NCI-H2029 (cell line): ENCODE results near the gene CARMIL3.
"Not testable (repeated sequence)": the region's sequence is repeated elsewhere in the genome, so short reads cannot be mapped to it uniquely, and the experiment has no call there.

Experiments
- DNase-seq: peaks from one replicate; lab custom pipeline; 2025; lab: John Stamatoyannopoulos, UW

Gene CARMIL3, protein sequence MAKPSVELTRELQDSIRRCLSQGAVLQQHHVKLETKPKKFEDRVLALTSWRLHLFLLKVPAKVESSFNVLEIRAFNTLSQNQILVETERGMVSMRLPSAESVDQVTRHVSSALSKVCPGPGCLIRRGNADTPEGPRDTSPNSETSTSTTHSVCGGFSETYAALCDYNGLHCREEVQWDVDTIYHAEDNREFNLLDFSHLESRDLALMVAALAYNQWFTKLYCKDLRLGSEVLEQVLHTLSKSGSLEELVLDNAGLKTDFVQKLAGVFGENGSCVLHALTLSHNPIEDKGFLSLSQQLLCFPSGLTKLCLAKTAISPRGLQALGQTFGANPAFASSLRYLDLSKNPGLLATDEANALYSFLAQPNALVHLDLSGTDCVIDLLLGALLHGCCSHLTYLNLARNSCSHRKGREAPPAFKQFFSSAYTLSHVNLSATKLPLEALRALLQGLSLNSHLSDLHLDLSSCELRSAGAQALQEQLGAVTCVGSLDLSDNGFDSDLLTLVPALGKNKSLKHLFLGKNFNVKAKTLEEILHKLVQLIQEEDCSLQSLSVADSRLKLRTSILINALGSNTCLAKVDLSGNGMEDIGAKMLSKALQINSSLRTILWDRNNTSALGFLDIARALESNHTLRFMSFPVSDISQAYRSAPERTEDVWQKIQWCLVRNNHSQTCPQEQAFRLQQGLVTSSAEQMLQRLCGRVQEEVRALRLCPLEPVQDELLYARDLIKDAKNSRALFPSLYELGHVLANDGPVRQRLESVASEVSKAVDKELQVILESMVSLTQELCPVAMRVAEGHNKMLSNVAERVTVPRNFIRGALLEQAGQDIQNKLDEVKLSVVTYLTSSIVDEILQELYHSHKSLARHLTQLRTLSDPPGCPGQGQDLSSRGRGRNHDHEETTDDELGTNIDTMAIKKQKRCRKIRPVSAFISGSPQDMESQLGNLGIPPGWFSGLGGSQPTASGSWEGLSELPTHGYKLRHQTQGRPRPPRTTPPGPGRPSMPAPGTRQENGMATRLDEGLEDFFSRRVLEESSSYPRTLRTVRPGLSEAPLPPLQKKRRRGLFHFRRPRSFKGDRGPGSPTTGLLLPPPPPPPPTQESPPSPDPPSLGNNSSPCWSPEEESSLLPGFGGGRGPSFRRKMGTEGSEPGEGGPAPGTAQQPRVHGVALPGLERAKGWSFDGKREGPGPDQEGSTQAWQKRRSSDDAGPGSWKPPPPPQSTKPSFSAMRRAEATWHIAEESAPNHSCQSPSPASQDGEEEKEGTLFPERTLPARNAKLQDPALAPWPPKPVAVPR (N-terminal part only)

DNA sequence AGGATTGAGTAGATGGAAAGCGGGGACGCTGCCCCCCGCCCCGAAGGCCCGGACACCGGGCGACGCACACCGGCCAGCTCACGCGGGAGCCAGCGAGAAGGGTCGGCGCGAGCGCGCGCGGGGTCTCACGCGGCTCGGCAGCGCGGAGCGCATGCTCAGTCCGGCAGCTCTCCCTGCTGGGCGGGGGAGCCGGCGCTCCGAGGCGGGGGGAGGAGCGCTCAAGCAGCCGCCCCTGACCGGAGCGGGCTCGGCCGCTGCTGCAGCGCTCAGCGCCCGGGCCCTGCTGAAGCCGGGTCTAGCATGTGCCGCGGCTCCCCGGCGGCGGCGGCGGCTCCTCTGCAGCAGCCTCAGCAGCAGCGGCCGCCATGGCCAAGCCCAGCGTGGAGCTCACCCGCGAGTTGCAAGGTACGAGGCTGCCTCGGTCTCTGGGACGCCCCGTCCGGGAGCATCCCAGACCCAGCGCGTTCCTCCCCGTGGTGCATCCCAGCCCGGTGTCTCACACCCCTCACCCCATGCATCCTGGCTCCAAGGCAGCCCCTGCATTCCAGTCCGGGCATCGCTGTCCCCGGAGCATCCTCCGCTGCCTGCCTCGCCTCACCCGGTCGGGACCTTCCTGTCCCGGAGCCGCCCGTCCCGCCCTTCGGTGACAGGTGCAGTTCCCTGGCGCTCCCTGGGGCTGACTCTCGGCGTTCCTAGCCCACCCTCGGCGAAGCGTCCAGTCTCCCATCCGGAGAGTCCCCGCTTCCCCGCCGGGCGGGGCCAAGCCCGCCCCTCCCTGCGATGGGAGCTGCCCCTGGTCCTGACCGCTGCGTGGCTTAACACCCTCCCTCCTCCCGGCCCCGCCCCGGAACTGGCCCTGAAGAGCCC lies at the start of gene CARMIL3:
TSS of gene CARMIL3 (plus strand) at position 221 of the 867 bp plus-strand sequence. CDS start at position 366, 145 bp downstream.
- peak; percentile 34 for DNase-seq

DNA sequence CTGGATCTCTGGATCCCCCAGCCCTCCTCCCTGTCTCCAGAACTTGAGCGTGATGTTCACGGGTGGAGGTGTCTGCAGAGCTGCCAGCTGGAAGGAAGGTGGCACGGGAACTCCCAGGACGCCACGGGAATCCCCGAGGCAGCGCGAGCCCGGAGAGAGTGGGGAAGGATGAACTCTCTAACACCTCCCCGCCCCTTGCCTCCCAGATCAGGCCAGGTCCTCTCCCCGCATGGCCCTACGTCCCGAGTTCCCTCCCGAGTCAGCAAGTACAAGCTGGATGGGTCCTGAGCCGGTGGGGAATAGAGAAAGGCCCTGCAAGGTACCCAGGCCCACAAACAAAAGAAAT lies 45.4 kb upstream of the CARMIL3 start:
- DNase-seq, result not testable (repeated sequence)

DNA sequence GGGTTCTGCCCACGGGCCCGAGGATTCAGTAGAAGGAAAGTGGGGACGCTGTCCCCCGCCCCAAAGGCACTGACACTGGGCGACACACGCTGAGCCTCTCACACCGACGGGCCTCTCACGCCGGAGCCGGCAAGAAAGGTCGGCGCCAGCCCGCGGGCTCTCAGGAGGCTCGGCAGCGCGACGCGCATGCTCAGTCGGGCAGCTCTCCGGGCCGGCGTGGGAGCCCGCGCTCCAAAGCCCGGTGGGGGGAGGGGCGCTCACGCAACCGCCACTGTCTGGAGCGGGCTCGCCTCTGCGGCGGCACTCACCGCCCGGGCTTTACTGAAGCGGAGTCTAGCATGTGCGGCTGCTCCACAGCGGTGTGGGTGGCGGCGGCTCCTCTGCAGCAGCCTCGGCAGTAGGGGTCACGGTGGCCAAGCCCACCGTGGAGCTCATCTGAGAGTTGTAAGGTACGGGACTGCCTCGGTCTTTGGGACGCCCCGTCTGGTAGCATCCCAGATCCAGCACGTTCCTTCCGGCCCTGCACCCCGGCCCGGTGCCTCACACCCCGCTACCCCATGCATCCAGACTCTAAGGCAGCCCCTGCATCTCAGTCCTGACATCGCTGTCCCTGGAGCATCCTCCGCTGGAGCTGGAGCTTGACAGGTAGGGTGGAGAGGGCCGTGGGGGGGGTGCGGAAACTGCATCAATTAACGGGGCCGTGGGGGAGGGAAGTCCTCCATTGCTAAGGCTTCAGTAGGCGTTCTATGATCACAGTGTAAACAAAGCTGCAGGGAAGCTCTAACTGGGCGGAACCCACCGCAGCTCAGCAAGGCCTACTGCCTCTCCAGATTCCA lies 44.8 kb upstream of the CARMIL3 start:
- peak; percentile 34 for DNase-seq

DNA sequence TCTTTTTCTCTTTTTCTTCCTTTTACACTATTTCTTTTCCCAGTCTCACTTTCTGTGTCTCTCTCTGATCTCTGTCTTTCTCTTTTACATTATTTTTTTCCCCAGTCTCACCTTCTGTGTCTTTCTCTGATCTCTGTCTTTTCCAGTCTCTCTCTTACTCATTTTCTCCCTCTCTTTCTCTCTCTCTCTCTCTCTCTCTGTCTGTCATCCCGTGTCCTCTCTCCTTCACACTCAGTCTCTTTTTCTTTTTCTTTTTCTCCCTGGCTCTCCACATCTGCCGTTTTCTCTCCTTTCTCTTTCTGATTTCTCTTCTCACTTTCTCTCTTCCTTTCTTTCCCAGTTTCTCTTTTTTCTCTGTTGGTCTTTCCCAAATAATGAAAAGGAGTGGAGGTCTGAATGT lies 40.8 kb upstream of the CARMIL3 start:
- DNase-seq, result no peak

DNA sequence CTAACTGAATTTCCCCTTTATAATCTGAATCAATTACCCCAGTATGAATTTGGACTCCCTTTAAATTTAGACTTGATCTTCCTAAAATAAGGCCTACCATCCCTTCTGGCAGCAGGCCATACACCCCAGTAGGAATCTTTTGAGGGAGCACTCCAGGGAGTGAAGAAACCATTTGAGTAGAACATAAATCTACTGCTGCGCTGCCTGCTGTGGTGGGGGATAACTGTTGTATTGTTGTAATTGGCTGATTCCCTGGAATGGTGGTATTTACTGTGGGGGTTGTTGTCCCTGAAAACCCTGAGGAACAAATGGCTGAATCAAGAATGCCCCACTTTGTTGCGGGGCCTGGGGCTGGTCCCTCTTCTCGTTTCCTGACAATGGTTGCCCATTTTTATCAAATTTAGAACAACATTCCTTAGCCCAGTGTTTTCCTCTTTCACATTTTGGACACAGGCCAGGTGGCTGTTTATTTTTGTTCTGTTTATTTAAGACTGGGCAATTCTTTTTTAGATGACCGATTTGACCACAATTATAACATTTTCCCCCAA lies 39.0 kb upstream of the CARMIL3 start:
- DNase-seq, result not testable (repeated sequence)

DNA sequence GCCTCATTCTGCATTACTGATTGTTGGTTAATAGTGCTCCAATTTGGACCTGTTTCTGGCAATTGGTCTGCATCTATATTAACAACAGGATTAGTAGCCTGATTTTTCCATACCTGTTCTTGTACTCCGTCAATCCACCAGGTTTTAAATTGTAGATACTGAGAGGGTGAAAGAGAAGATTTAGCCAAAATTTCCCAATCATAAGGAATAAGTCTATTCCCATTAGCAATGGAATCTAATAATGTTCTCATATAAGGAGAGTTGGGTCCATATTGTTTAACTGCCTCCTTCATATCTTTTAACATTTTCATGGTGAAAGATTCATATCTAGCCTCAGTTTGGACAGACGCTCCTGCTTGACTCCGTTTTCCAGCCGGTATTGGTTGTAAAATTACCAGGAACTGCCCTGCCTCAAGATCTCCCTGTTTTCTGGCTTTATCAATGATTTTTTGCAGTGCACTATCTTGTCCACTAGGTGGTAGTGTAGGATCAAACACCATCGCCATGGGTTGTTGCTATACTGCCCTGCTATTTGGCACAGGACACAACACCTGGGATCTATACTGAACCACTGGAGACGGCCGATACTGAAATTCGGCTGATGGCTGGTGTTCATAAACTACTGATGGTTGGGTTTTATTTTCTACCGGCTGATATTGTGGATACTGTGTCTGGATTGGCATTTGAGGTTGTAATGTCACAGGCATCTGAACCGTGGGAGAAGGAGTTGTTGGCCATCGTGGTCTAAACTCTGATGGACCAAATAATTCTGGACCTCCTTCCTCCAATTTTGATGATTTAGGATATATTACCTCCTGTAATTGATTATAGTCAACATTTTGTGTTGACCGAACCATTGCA lies 37.9 kb upstream of the CARMIL3 start:
- DNase-seq, result peak; percentile 77

DNA sequence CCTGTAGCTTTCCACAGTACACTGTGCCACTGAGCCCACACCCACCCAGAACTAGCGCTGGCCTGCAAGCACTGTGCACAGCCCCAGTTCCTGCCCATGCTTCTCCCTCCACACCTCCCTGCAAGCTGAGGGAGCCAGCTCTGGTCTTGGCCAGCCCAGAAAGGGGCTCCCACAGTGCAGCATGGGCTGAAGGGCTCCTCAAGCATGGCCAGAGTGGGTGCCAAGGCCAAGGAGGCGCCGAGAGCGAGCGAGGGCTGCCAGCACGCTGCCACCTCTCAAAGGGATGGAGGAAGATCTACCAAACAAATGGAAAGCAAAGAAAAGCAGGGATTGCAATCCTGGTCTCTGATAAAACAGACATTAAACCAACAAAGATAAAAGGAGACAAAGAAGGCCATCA lies 36.1 kb upstream of the CARMIL3 start:
- not testable (repeated sequence) for DNase-seq

DNA sequence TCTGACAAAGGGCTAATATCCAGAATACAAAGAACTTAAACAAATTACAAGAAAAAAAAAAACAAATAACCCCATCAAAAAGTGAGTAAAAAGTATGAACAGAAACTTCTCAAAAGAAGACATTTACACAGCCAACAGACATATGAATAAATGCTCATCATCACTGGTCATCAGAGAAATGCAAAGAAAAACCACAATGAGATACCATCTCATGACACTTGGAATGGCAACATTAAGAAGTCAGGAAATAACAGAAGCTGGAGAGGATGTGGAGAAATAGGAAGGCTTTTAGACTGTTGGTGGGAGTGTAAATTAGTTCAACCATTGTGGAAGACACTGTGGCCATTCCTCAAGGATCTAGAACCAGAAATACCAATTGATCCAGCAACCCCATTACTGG lies 32.8 kb upstream of the CARMIL3 start:
- DNase-seq, result not testable (repeated sequence)

DNA sequence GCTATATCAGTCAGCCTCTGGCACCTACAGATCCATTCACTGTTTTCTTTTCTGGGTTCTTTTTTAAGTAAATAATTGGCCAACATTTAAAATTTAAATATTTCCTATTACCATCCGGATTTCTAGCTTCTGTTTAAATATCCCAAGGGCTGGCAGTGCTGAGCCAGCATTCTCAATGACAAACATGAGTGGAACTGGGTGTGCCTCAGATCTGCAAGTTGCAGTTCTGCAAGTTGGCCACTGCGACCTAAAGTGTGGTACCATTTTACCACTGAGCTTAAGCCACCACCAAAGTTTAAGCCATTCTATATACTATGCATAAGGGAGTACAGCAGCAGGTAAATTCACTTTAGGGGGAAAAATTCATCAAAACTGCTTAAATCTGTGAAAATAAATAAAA lies 31.9 kb upstream of the CARMIL3 start:
- not testable (repeated sequence) for DNase-seq

DNA sequence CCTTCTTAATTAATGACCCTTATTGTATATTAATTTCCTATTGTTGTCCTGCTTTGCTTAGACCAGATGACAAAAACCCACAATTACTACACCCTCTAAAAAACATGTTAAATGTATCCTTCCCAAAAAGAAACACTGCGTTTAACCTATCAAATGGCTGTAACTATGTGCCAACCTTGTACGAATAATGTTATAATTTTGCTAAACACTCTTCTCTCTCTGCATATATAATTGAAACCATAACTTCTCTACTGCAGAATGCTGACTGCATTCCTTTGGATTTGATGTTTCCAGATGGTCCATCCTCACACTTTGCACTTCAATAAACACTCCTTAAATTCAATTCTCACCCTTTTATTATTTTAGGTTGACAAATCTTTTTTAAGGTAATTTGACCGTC lies 31.3 kb upstream of the CARMIL3 start:
- not testable (repeated sequence) for DNase-seq

DNA sequence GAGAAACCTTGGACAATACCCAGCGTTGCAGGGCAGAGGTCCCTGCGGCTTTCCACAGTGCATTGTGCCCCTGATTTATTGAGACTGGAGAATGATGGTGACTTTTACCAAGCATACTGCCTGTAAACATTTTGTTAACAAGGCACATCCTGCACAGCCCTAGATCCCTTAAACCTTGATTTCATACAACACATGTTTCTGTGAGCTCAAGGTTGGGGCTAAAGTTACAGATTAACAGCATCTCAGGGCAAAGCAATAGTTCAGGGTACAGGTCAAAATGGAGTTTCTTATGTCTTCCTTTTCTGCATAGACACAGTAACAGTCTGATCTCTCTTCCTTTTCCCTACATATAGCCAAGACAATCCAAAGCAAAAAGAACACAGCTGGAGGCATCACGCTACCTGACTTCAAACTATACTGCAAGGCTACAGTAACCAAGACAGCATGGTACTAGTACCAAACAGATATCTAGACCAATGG lies 26.8 kb upstream of the CARMIL3 start:
- DNase-seq, result not testable (repeated sequence)

DNA sequence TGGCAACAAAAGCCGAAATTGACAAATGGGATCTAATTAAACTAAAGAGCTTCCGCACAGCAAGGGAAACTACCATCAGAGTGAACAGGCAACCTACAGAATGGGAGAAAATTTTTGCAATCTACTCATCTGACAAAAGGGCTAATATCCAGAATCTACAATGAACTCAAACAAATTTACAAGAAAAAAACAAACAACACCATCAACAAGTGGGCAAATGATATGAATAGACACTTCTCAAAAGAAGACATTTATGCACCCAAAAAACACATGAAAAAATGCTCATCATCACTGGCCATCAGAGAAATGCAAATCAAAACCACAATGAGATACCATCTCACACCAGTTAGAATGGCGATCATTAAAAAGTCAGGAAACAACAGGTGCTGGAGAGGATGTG lies 22.1 kb upstream of the CARMIL3 start:
- DNase-seq, result not testable (repeated sequence)

DNA sequence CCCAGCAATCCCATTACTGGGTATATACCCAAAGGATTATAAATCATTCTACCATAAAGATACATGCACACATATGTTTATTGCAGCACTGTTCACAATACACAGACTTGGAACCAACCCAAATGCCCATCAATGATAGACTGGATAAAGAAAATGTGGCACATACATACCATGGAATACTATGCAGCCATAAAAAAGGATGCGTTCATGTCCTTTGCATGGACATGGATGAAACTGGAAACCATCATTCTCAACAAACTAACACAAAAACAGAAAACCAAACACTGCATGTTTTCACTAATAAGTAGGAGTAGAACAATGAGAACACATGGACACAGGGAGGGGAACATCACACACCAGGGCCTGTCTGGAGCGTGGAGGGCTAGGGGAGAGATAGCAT lies 20.5 kb upstream of the CARMIL3 start:
- not testable (repeated sequence) for DNase-seq

DNA sequence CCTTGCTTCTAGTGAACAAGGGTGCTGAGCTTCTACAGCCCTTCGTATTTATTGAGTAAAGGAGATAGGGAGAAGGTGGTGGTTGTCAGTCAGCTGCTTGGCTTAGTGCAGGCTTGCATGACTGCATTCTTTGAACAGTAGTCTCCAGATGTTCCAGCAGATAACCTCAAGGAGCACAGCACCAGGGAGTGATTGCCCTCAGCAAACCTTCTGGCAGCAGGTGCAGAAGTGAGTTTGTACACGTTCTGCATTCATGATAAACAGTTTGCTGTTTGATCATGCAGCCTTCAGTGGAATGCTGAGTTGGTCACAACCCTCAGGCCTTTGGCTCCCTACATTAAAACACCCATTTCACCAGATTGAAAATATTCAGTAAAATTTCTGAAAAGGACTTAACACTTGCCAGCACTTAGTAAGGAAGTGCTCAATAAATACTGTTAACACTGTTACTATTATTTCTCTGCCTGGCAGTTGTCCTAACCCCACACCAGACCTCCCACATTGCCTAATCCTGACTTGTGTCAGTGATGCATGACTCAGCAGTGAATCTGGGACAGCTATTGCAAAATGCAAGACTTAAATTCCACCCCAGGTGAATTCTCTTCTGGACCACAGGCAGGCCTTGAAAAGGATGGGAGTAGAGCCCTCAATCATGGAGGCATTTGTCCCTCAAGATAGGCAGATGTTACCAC lies 18.9 kb upstream of the CARMIL3 start:
- no peak for DNase-seq

DNA sequence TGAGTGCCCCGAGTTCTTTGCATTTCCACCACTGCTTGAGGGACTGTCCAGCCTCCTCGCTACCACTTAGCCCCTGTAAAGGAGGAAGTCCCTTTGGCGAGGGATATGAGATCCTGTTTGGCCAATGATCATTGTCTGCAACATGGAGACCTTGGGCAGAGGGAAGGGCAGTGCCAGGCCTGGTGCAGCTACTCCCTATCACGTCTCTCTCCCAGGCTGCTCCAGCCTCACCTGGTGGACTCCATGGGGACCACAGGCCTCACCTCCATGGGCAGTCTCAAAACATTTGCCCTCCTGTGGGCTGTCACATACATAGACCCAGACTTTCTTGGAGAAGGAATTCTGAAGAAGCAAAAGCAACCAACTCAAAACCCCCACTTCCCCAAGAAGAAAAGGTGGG lies 16.0 kb upstream of the CARMIL3 start:
- not testable (repeated sequence) for DNase-seq

DNA sequence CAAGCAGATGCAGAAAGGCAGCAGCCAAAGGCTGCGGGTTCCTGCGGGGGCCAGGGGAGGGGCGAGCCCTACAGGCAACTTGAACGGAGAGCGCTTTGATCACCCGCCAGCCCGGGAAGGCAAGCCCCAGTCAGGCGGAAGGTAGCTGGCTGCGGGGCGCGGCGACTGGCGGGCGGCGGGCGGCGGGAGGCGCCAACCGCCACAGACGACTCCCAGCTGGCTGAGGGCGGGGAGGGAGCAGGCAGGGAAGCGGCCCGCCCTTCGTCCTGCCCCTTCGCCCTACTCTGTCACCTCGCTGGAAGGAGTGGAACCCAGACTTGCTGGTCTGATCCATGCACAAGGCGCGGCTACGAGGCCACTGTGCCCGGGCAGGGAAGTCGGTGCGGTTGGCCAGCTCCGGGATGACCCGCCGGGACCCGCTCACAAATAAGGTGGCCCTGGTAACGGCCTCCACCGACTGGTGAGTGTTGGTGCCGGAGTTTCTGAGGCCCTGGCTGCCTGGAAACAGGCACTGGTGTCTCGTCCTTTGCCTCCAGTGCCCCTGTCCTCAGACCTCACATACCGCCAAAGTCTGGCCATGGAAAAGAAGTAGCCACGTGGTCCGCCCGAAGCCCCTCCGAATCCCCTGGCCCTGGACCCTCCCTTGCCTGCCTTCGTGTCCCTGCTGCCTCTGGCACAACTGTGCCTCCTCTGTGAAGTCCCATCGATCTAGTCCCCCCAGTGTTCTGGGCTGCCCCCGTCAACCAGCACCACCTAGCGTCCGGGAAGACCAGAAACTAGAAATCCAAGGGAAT lies 15.4 kb upstream of the CARMIL3 start:
- DNase-seq, result peak; percentile 62

DNA sequence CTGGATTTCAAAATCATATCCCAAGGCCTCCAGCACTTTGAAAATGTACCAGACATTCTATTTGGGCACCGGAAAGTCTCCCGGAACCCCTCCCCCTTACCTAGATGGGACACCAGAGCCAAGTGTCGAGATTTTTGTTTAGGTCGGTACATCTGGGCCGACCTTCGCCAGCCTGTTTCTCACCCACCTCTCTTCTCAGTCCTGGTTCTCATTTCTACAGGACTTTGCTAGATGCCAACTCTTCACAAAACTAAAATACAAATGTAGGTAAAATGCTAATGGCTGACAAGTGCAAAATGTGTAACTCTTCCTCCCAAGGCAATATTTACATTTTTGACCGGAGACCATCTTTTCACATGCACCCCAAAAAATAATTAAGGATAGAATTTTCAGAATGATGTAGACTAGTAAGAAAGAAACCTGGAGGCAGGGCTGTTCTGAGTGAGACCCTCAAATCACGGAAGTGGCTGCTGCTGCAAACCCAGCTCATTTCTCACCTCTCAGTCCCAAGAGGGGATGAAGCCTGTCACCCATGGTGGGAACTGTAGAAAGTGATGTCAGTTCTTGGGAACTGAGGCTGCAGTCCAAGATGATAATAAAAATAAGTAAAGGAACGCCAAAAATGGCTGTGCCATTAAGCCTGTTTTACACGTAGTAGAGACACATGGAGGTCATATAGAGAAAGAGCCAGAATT lies 14.7 kb upstream of the CARMIL3 start:
- not testable (repeated sequence) for DNase-seq
